ENCODE results near the gene ASIC3. TPM values are rescaled to one million over a fixed set of nuclear protein-coding genes. Genes with fewer than 3 reads are reported as not detected.

ASIC3 gene
- total RNA-seq, 1 donor from 2014 or later = 5.8 TPM

DNA sequence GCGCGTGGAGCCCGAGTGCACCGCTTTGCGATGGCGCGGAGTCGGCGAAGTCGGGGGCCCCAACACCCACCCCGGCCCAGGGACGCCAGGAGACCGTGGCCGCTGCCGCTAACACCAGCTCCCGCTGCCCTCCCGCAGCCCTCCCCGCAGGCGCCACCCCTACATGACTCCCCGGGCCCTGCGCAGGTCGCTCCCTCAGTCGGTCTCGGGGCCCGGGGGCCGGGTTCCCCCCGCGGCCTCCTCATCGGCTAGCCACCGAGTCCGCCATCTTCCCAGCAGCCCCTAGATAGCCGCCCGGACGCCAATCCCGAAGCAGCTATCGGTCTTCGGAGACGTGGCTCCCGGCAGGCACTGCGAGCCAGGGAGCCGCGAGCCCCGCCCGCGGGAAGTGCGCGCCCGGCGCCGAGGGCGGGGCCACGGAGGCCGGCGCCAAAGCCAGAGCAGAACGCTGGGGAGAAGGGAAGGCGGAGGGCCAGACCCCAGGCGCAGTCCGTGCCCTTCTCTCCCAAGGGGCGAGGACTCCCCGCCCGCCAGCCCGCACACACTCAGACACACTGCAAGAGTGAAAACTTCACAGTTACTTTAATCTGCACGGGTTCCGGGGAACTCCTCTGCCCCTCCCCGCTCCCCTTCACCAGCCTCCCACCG lies 32.3 kb downstream of the ASIC3 start, which contains the start of gene FASTK:
FASTK (minus strand) TSS at position 288 of the 648 bp plus-strand sequence; CDS start at position 245, 43 bp downstream.
- DNase-seq (ENCODE audit: extremely low spot score, unreplicated experiment) = peak; percentile 96
- no peak for TF ChIP-seq CTCF (IDR thresholded peaks at IDR 0.05)
- Mint-ChIP-seq H3K4me3 (ENCODE audit: unreplicated experiment) (peak within 1 kb of the TSS; percentile 89), H3K27ac (ENCODE audit: unreplicated experiment) (peak within 1 kb of the TSS; percentile 89), H3K36me3 (ENCODE audit: unreplicated experiment) (peaks cover 5% of the 10 kb centered on the region), H3K9me3 (ENCODE audit: unreplicated experiment) (no peaks in the 10 kb centered on the region), H3K4me1 (ENCODE audit: unreplicated experiment) (peaks cover 54% of the 10 kb centered on the region), H3K27me3 (ENCODE audit: unreplicated experiment) (no peaks in the 10 kb centered on the region)

GRCh38 chr7:151081170-151082101 lies 33.1 kb downstream of the ASIC3 start:
- Mint-ChIP-seq H3K9me3 (ENCODE audit: unreplicated experiment) (no peaks in the 10 kb centered on the region), H3K36me3 (ENCODE audit: unreplicated experiment) (no peaks in the 10 kb centered on the region), H3K4me1 (ENCODE audit: unreplicated experiment) (peaks cover 57% of the 10 kb centered on the region), H3K27ac (ENCODE audit: unreplicated experiment) (peak overlapping the region; percentile 89), H3K4me3 (ENCODE audit: unreplicated experiment) (peak overlapping the region; percentile 89), H3K27me3 (ENCODE audit: unreplicated experiment) (no peaks in the 10 kb centered on the region)
- no peak for TF ChIP-seq CTCF (IDR thresholded peaks at IDR 0.05)
- no peak for DNase-seq (ENCODE audit: extremely low spot score, unreplicated experiment)

DNA sequence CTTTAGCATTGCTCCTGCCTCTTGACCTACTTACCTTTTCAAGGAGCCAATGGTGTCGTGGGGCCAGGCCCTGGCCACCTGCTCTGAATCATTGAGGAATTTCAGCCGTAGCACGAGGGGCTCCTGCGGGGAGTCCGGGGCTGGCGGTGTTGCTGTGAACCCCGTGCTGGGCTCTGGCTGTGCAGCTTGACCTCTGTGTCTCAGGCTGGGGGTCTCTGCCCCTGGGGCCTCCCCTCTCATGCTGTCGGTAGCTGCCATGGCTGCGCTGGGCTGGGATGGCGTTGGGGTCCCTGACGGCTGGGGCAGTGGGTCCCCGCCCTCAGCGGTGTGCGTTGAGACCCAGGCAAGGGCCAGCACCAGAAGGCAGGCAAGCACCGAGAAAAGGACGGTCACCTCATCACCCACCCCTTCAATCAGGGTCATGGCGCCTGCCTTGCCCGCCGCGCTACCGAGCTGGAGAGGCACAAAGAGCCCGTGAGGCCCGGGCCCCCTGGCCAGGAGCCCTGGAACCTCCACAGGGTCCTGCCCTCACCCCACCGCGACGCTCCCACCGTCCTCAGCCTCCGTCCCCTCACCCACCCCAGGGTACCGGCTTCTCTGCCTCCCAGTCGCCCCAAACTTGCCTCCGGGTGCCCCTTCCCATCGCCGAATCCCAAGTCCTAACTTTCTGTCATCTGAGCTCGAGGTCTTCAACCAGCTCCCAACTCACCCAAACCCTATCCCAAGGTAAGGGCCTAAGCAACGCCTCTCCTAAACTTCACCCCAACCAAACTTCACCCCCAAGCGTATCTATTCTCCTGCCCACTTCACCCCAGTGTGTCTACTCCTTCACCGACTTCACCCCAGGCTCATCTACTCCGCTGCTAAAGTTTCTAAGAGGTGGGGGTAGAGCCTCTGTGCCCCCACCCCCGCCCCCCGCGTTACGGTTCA lies 34.1 kb downstream of the ASIC3 start:
- Mint-ChIP-seq H3K36me3 (ENCODE audit: unreplicated experiment) (no peaks in the 10 kb centered on the region), H3K27ac (ENCODE audit: unreplicated experiment) (peak overlapping the region; percentile 89), H3K27me3 (ENCODE audit: unreplicated experiment) (no peaks in the 10 kb centered on the region), H3K4me3 (ENCODE audit: unreplicated experiment) (peak overlapping the region; percentile 89), H3K9me3 (ENCODE audit: unreplicated experiment) (no peaks in the 10 kb centered on the region), H3K4me1 (ENCODE audit: unreplicated experiment) (peaks cover 57% of the 10 kb centered on the region)
- no peak for TF ChIP-seq CTCF (IDR thresholded peaks at IDR 0.05)
- DNase-seq (ENCODE audit: extremely low spot score, unreplicated experiment) = no peak

- Mint-ChIP-seq H3K4me1 (ENCODE audit: unreplicated experiment) (peaks cover 55% of the 10 kb centered on the region), H3K36me3 (ENCODE audit: unreplicated experiment) (no peaks in the 10 kb centered on the region), H3K9me3 (ENCODE audit: unreplicated experiment) (no peaks in the 10 kb centered on the region), H3K4me3 (ENCODE audit: unreplicated experiment) (peak within 1 kb of the TSS; percentile 89), H3K27ac (ENCODE audit: unreplicated experiment) (peak within 1 kb of the TSS; percentile 89), H3K27me3 (ENCODE audit: unreplicated experiment) (no peaks in the 10 kb centered on the region)
- no peak for TF ChIP-seq CTCF (IDR thresholded peaks at IDR 0.05)
- no peak for DNase-seq (ENCODE audit: extremely low spot score, unreplicated experiment)
Measured at GRCh38 chr7:151083071-151083823, 34.9 kb downstream of the ASIC3 start, which contains the start of gene TMUB1. Gene TMUB1, minus strand, starts transcription at chr7:151083493. Its CDS starts 930 bp downstream, at chr7:151082563.
